A549 treated with CORT108297 at 1 μM for 4 hours (cell line): ENCODE measurements around the gene MBTPS2. TPM values are rescaled to one million over a fixed set of nuclear protein-coding genes. Genes with fewer than 3 reads are reported as not detected.

Source experiments
- total RNA-seq: library from RNA; stranded (reverse); fragments of 200-300 nt; extraction: Qiagen RNA extraction; gene quantifications from 5 replicates; pipeline ENCODE4 v1.2.3, GENCODE V29; 2022

MBTPS2 gene
- 21.0 to 26.0 TPM (median 25.3 TPM) in 5 replicates for total RNA-seq

DNA sequence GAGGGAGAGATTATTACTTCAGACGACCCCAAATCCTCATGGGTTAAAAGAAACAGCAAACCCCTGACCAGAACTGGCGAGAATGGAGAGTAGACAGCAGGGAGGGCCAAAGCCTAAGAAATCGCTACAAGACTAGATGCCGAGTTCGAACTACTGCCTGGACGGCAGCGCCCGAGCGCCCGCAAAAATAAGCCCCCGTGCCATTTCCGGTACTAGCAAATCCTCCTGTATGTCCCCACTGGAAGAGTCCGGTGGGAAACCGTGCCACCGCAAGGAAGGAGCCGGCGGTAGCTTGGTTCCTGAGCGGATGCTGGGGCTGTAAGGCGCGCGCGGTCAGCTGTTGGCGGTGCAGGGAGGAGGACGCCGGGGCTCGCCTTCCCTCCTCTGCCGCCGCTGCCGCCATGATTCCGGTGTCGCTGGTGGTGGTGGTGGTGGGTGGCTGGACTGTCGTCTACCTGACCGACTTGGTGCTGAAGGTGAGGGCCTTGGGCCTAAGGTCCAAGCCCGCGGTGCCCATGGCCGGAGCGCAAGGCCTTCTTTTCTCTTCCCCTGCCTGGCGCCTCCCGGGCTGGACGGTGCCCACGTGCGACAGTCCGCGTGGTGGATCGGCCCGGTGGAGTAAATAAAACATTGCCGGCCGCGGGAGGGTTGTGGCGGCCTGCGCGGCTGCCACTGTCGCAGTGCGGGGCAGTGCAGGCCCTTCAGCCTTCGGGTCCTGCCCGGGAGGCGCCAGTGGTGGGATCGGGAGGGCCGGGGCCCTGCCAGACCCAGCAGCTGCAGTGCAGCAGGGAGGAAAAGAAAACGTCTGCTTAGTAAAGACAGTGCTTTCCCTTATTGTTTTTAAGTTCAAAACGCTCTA is at the start of gene MBTPS2:
TSS of gene MBTPS2 (plus strand) at position 284 of the 859 bp plus-strand sequence. CDS start at position 402, 118 bp downstream.

GRCh38 chrX:21855937-21856415 is 16.6 kb downstream of the MBTPS2 start, which contains the start of gene YY2:
Gene YY2, plus strand, starts transcription at chrX:21855987. Its CDS starts 498 bp downstream, at chrX:21856485.

Other genes starting within 250 kb of the MBTPS2 start
- gene KLHL34, start 181.3 kb upstream of the MBTPS2 start, total RNA-seq, result not detected in 5 replicates
- not detected in 5 replicates for gene SMPX, start 81.5 kb upstream of the MBTPS2 start, total RNA-seq
- gene YY2, start 16.4 kb downstream of the MBTPS2 start, total RNA-seq, result 2.3 to 2.8 TPM (median 2.4 TPM) in 5 replicates
- 190 to 253 TPM (median 196 TPM) in 5 replicates for gene SMS, start 101.1 kb downstream of the MBTPS2 start, total RNA-seq
- 0.25 to 0.40 TPM (median 0.34 TPM) in 5 replicates for gene PHEX, start 192.7 kb downstream of the MBTPS2 start, total RNA-seq